ENCODE results near the gene ATP1A1. TPM values are rescaled to one million over a fixed set of nuclear protein-coding genes. Genes with fewer than 3 reads are reported as not detected.

The ATP1A1 gene
- total RNA-seq, 1 experiment from 2014 or later, result 239 TPM

- H3T11ph ChIP-seq (ENCODE audit: low read length), result no peak overlapping the region
- H3K36me3 Mint-ChIP-seq (ENCODE audit: insufficient read depth in 1 of 3, low read depth in 3 of 3), result peaks cover 55 to 70% (median 65%) of the 10 kb centered on the region in 3 experiments
Measured at GRCh38 chr1:116386042-116386441, 13.0 kb downstream of the ATP1A1 start.

More at GRCh38 chr1:116386042-116386441, 13.0 kb downstream of the ATP1A1 start:
- peaks cover 11% of the 10 kb centered on the region for H3K9me3 ChIP-seq (ENCODE audit: control insufficient read depth, low read depth, low read length)
- no peak overlapping the region for H2AK5ac ChIP-seq (ENCODE audit: insufficient read length, low read length)
- H3K79me2 ChIP-seq (ENCODE audit: insufficient read depth, low read length), result peaks cover 4% of the 10 kb centered on the region; the same call in 1 of the 2 replicates
- H2BK120ac ChIP-seq (ENCODE audit: low read depth, low read length, poor library complexity, severe bottlenecking), result no peak overlapping the region
- Mint-ChIP-seq H3K4me1 (peaks cover 4% of the 10 kb centered on the region in 2 experiments; a peak in 3 of 4 replicates), H3K9me3 (peaks cover 0 to 1% of the 10 kb centered on the region in 2 experiments; a peak in 1 of 5 replicates), H3K27ac (no peak overlapping the region), H3K4me3 (no peak overlapping the region), H3K27me3 (ENCODE audit: low read depth) (no peaks in the 10 kb centered on the region)
- no peaks in the 10 kb centered on the region for H3K4me1 ChIP-seq (ENCODE audit: insufficient read depth, low read length)
- H4K20me1 ChIP-seq (ENCODE audit: control insufficient read depth, insufficient read depth, insufficient read length), result no peaks in the 10 kb centered on the region
- H4K8ac ChIP-seq (replicated peaks; ENCODE audit: insufficient read length, low read depth, low read length), result no peak overlapping the region
- no CpG with 5 or more reads among the region's 4 CpGs for WGBS (ENCODE audit: extremely low coverage, insufficient read length, low lambda C conversion rate)
- no peak overlapping the region for H3K4me2 ChIP-seq (ENCODE audit: insufficient read depth, insufficient read length, low read length)
- H2AFZ ChIP-seq (ENCODE audit: low read length), result no peak overlapping the region
- no peak overlapping the region for H4K5ac ChIP-seq (ENCODE audit: insufficient read length, low read depth, low read length)
- H3K79me1 ChIP-seq (ENCODE audit: insufficient read depth, low read depth, low read length, poor library complexity, severe bottlenecking), result peaks cover 13% of the 10 kb centered on the region
- H3K18ac ChIP-seq (ENCODE audit: insufficient read length, low read depth, low read length), result no peak overlapping the region
- H3K56ac ChIP-seq (ENCODE audit: insufficient read length, low read depth, low read length), result no peak overlapping the region
- no peaks in the 10 kb centered on the region for H3K27me3 ChIP-seq (ENCODE audit: insufficient read depth, low read length)
- H3K9ac ChIP-seq (ENCODE audit: extremely low read depth, insufficient read length, low read length), result no peak overlapping the region
- H3K23ac ChIP-seq (ENCODE audit: insufficient read length, low read depth, low read length), result no peak overlapping the region
- no peak overlapping the region for H2BK15ac ChIP-seq (ENCODE audit: low read depth, low read length)
- H4K91ac ChIP-seq (ENCODE audit: insufficient read length, low read depth, low read length), result no peak overlapping the region
- no peak for DNase-seq
- TF ChIP-seq CTCF (conservative IDR thresholded peaks at IDR 0.05), result no peak
- H2BK12ac ChIP-seq (ENCODE audit: insufficient read length, low read depth, low read length), result no peak overlapping the region
- H3K27ac ChIP-seq (ENCODE audit: insufficient read length, low read depth, low read length), result no peak overlapping the region
- H2BK20ac ChIP-seq (ENCODE audit: low read depth, low read length, poor library complexity, severe bottlenecking), result no peak overlapping the region
- H3K4ac ChIP-seq (ENCODE audit: low read depth, low read length), result no peak overlapping the region
- H3K23me2 ChIP-seq (ENCODE audit: insufficient read length, low read depth, low read length, poor library complexity, severe bottlenecking), result no peaks in the 10 kb centered on the region
- no peak overlapping the region for H2BK5ac ChIP-seq (ENCODE audit: insufficient read length, low read length)
- no peak overlapping the region for H3K14ac ChIP-seq (ENCODE audit: insufficient read depth, low read length)

All from H9 (cell line).